Subcutaneous abdominal adipose tissue (tissue), 5 donors: ENCODE data around the gene NR2F1-AS1.

ENCODE experiments used
- H3K27ac ChIP-seq: one replicate; pipeline ENCODE4 v1.7.0; 2013; ENCODE audit warnings: low read depth, mild to moderate bottlenecking, inconsistent platforms, low read length, moderate library complexity
- H3K27me3 ChIP-seq, 5 donors: one replicate each; pipeline ENCODE4 v1.7.0; 2013; ENCODE audit warnings: low read length in 5 of 5, inconsistent platforms in 1 of 5; ENCODE audit not compliant: control insufficient read depth in 5 of 5, insufficient read depth in 4 of 5
- H3K36me3 ChIP-seq, 5 donors: one replicate each; pipeline ENCODE4 v1.7.0; 2013; ENCODE audit warnings: low read length in 5 of 5; ENCODE audit not compliant: control insufficient read depth in 5 of 5, insufficient read depth in 5 of 5
- H3K4me1 ChIP-seq, 5 donors: one replicate each; pipeline ENCODE4 v1.7.0; 2013; ENCODE audit warnings: low read length in 5 of 5, mild to moderate bottlenecking in 3 of 5, moderate library complexity in 1 of 5; ENCODE audit not compliant: control insufficient read depth in 5 of 5, insufficient read depth in 5 of 5
- H3K4me3 ChIP-seq, 5 donors: one replicate each; pipeline ENCODE4 v1.7.0; 2013; ENCODE audit warnings: low read length in 5 of 5, low read depth in 1 of 5
- H3K9ac ChIP-seq, 5 donors: one replicate each; pipeline ENCODE4 v1.7.0; 2013; ENCODE audit warnings: low read length in 5 of 5, mild to moderate bottlenecking in 4 of 5, moderate library complexity in 3 of 5
- H3K9me3 ChIP-seq, 5 donors: one replicate each; pipeline ENCODE4 v1.7.0; 2013; ENCODE audit warnings: low read length in 5 of 5; ENCODE audit not compliant: control insufficient read depth in 5 of 5
- donor health status: healthy.
- donor health status: healthy.
- donor health status: healthy.
- donor health status: healthy.
- donor health status: healthy.

NR2F1-AS1 gene

DNA sequence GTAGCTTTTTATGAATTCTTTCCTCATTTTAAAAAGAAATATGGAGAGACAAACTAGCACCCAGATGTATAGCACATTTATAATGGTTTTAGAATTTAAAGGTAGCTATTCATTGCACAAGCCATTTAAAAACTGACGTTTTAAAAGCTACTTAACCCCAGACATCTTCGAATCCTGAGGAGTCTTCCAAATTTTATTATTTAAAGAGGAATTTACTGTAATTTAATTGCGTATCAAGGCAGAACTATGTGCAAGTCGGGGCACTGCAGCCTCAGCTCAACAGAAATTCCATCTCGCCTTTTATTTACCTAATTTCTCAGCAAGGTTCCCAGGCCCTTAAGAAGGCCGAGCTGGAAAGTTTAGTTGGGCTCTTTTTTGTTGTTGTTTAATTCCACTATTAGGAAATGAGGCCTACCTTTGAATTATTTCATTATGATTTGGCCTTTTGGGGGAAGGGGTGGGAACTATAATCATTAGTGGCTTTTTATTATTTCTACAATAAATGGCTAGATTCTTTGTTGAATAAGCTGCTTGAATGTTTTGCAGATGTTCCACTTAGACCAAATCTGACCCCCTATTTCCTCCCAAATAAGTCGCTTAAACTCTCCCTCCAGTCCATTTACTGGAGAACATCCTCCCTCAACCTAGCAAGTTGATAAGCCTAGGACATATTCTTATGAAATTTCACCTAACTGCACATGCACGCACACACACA lies 22.2 kb upstream of the NR2F1-AS1 start:
- H3K9ac ChIP-seq = no peak overlapping the region
- no peak overlapping the region for H3K27ac ChIP-seq
- H3K27me3 ChIP-seq = peaks cover 29 to 83% (median 60%) of the 10 kb centered on the region in 5 donors

GRCh38 chr5:93602241-93603077 lies 21.4 kb upstream of the NR2F1-AS1 start:
- Histone ChIP-seq H3K9me3 (peaks cover 0 to 3% (median 0%) of the 10 kb centered on the region in 5 donors), H3K27ac (no peak overlapping the region), H3K27me3 (peaks cover 33 to 80% (median 62%) of the 10 kb centered on the region in 5 donors), H3K4me3 (no peak overlapping the region), H3K9ac (no peak overlapping the region), H3K4me1 (peaks cover 0 to 8% (median 3%) of the 10 kb centered on the region in 5 donors), H3K36me3 (no peaks in the 10 kb centered on the region)

More for the DNA sequence above, 22.2 kb upstream of the NR2F1-AS1 start:
- Histone ChIP-seq H3K9me3 (peaks cover 0 to 3% (median 0%) of the 10 kb centered on the region in 5 donors), H3K4me3 (no peak overlapping the region), H3K4me1 (peaks cover 0 to 15% (median 9%) of the 10 kb centered on the region in 5 donors), H3K36me3 (no peaks in the 10 kb centered on the region)

- Histone ChIP-seq H3K4me3 (no peak overlapping the region), H3K4me1 (peaks cover 0 to 12% (median 3%) of the 10 kb centered on the region in 5 donors), H3K9ac (no peak overlapping the region), H3K27me3 (peaks cover 37 to 82% (median 65%) of the 10 kb centered on the region in 5 donors), H3K36me3 (no peaks in the 10 kb centered on the region), H3K9me3 (peaks cover 0 to 3% (median 0%) of the 10 kb centered on the region in 5 donors), H3K27ac (no peak overlapping the region)
Observed at GRCh38 chr5:93601802-93602155, 20.8 kb upstream of the NR2F1-AS1 start.

- Histone ChIP-seq H3K36me3 (no peaks in the 10 kb centered on the region), H3K9ac (no peak overlapping the region), H3K4me3 (no peak overlapping the region), H3K27me3 (peaks cover 39 to 83% (median 70%) of the 10 kb centered on the region in 5 donors), H3K27ac (no peak overlapping the region), H3K4me1 (peaks cover 0 to 17% (median 3%) of the 10 kb centered on the region in 5 donors), H3K9me3 (peaks cover 0 to 3% (median 0%) of the 10 kb centered on the region in 5 donors)
Observed at GRCh38 chr5:93601071-93601801, 20.2 kb upstream of the NR2F1-AS1 start.

DNA sequence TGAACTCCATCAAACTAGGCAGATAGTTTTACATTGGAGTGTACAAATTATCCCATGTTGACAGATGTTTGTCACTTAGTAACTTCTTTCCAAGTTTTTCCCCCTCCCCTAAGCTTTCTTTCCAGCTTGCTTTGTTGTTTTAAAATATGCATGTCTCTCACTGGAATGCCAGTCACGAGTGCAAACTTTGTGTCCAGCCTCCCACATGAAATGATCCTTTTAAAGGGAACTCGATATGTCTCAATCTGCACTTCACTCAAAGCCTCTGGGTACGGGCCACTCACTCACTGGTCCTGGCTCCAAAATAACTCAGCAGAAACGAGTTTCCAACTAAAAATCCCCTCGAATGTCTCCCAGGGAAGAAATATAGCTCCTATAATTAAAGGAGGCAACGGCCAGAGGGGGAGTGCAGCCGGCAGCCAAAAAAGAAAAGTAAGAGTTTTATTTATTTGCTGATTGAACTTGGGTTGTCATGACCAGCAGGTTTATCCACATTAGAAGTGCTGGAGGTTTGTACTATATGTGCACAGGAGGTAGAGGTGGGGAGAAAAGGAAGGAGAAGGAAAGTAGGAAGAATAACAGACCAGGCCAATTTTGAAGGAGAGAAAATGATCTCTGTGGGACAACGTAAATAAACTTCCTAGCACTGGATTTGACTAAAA lies 19.5 kb upstream of the NR2F1-AS1 start:
- Histone ChIP-seq H3K27me3 (peaks cover 36 to 81% (median 67%) of the 10 kb centered on the region in 5 donors), H3K36me3 (no peaks in the 10 kb centered on the region), H3K4me3 (no peak overlapping the region), H3K4me1 (peaks cover 0 to 18% (median 3%) of the 10 kb centered on the region in 5 donors), H3K9ac (no peak overlapping the region), H3K9me3 (peaks cover 0 to 3% (median 0%) of the 10 kb centered on the region in 5 donors), H3K27ac (no peak overlapping the region)

GRCh38 chr5:93599399-93600120 lies 18.5 kb upstream of the NR2F1-AS1 start:
- Histone ChIP-seq H3K4me3 (peak overlapping the region in 1 of 5 donors; percentile 25), H3K4me1 (peaks cover 0 to 18% (median 3%) of the 10 kb centered on the region in 5 donors), H3K9ac (no peak overlapping the region), H3K27me3 (peaks cover 29 to 76% (median 64%) of the 10 kb centered on the region in 5 donors), H3K36me3 (peaks cover 0 to 6% (median 0%) of the 10 kb centered on the region in 5 donors), H3K27ac (no peak overlapping the region), H3K9me3 (peaks cover 0 to 3% (median 0%) of the 10 kb centered on the region in 5 donors)

- Histone ChIP-seq H3K9me3 (peaks cover 0 to 3% (median 0%) of the 10 kb centered on the region in 5 donors), H3K36me3 (peaks cover 0 to 8% (median 3%) of the 10 kb centered on the region in 5 donors), H3K9ac (no peak overlapping the region), H3K4me3 (peak overlapping the region in 1 of 5 donors; percentile 25), H3K4me1 (peaks cover 0 to 18% (median 0%) of the 10 kb centered on the region in 5 donors), H3K27me3 (peaks cover 29 to 75% (median 64%) of the 10 kb centered on the region in 5 donors), H3K27ac (no peak overlapping the region)
Observed at GRCh38 chr5:93599001-93599379, 18.0 kb upstream of the NR2F1-AS1 start.

GRCh38 chr5:93598091-93599000 lies 17.3 kb upstream of the NR2F1-AS1 start:
- no peak overlapping the region for H3K9ac ChIP-seq
- H3K36me3 ChIP-seq = peaks cover 4 to 14% (median 5%) of the 10 kb centered on the region in 5 donors
- no peak overlapping the region for H3K4me3 ChIP-seq
- peaks cover 0 to 15% (median 0%) of the 10 kb centered on the region in 5 donors for H3K4me1 ChIP-seq
- H3K27ac ChIP-seq = no peak overlapping the region
- no peaks in the 10 kb centered on the region for H3K9me3 ChIP-seq
- H3K27me3 ChIP-seq = peaks cover 29 to 71% (median 58%) of the 10 kb centered on the region in 5 donors
